ENCODE measurements around the gene ZBTB20. TPM values are rescaled to one million over a fixed set of nuclear protein-coding genes. Genes with fewer than 3 reads are reported as not detected.

Gene ZBTB20
- total RNA-seq, 1 experiment from 2014 or later, result 26.4 TPM

- DNase-seq (ENCODE audit: low read depth), result no peak
Measured at GRCh38 chr3:114545193-114545592, 601.9 kb downstream of the ZBTB20 start.

- DNase-seq (ENCODE audit: low read depth), result no peak
Measured at GRCh38 chr3:114542359-114542758, 604.7 kb downstream of the ZBTB20 start.

GRCh38 chr3:114539525-114539924 lies 607.6 kb downstream of the ZBTB20 start:
- DNase-seq (ENCODE audit: low read depth), result no peak

- DNase-seq (ENCODE audit: low read depth), result no peak
Measured at GRCh38 chr3:114538211-114538610, 608.9 kb downstream of the ZBTB20 start.

- DNase-seq (ENCODE audit: low read depth), result no peak
Measured at GRCh38 chr3:114528517-114528916, 618.6 kb downstream of the ZBTB20 start.

- DNase-seq (ENCODE audit: low read depth), result peak; percentile 39
Measured at GRCh38 chr3:114527036-114527644, 619.9 kb downstream of the ZBTB20 start.

GRCh38 chr3:114525278-114525677 lies 621.8 kb downstream of the ZBTB20 start:
- DNase-seq (ENCODE audit: low read depth), result no peak

- peak; percentile 69 for DNase-seq (ENCODE audit: low read depth)
Measured at GRCh38 chr3:114519415-114519814, 627.7 kb downstream of the ZBTB20 start.

GRCh38 chr3:114518206-114518808 lies 628.8 kb downstream of the ZBTB20 start:
- DNase-seq (ENCODE audit: low read depth), result no peak

- DNase-seq (ENCODE audit: low read depth), result no peak
Measured at GRCh38 chr3:114510201-114510600, 636.9 kb downstream of the ZBTB20 start.

GRCh38 chr3:114509756-114510155 lies 637.3 kb downstream of the ZBTB20 start:
- DNase-seq (ENCODE audit: low read depth), result no peak

GRCh38 chr3:114508976-114509375 lies 638.1 kb downstream of the ZBTB20 start:
- no peak for DNase-seq (ENCODE audit: low read depth)

GRCh38 chr3:114508208-114508607 lies 638.9 kb downstream of the ZBTB20 start:
- no peak for DNase-seq (ENCODE audit: low read depth)

- peak; percentile 84 for DNase-seq (ENCODE audit: low read depth)
Measured at GRCh38 chr3:114506591-114507300, 640.3 kb downstream of the ZBTB20 start.

GRCh38 chr3:114504941-114505628 lies 642.0 kb downstream of the ZBTB20 start:
- DNase-seq (ENCODE audit: low read depth), result peak; percentile 61

GRCh38 chr3:114502204-114502603 lies 644.9 kb downstream of the ZBTB20 start:
- no peak for DNase-seq (ENCODE audit: low read depth)

GRCh38 chr3:114499976-114500375 lies 647.1 kb downstream of the ZBTB20 start:
- peak; percentile 86 for DNase-seq (ENCODE audit: low read depth)

- peak; percentile 78 for DNase-seq (ENCODE audit: low read depth)
Measured at GRCh38 chr3:114498539-114499370, 648.3 kb downstream of the ZBTB20 start.

GRCh38 chr3:114496874-114497273 lies 650.2 kb downstream of the ZBTB20 start:
- peak; percentile 86 for DNase-seq (ENCODE audit: low read depth)

- DNase-seq (ENCODE audit: low read depth), result no peak
Measured at GRCh38 chr3:114496466-114496865, 650.6 kb downstream of the ZBTB20 start.

GRCh38 chr3:114496021-114496434 lies 651.1 kb downstream of the ZBTB20 start:
- peak; percentile 92 for DNase-seq (ENCODE audit: low read depth)
